ENCODE results near the gene CARMIL1. TPM values are rescaled to one million over a fixed set of nuclear protein-coding genes. Genes with fewer than 3 reads are reported as not detected.
"Not testable (repeated sequence)": the region's sequence is repeated elsewhere in the genome, so short reads cannot be mapped to it uniquely, and the experiment has no call there.

Gene CARMIL1
- total and polyA plus RNA-seq, 7 experiments from 2014 or later = 2.2 to 12.8 (median 9.3) TPM

- ChIA-PET POLR2A (no interaction called here), CTCF (no interaction called here)
- H3K4me3 Mint-ChIP-seq = no peak overlapping the region
- no peak overlapping the region for H3K27ac ChIP-seq (ENCODE audit: low read depth, low read length)
- H3K36me3 ChIP-seq (ENCODE audit: control insufficient read depth in 2 of 3, insufficient read depth in 3 of 3, low read length in 3 of 3) = peaks cover 0 to 6% (median 0%) of the 10 kb centered on the region in 3 experiments
- H3K4me3 ChIP-seq (ENCODE audit: low read length) = no peak overlapping the region
- H3K9me3 Mint-ChIP-seq = no peaks in the 10 kb centered on the region
- H3K27me3 ChIP-seq (ENCODE audit: control insufficient read depth in 2 of 2, insufficient read depth in 2 of 2, low read length in 2 of 2) = no peaks in the 10 kb centered on the region
- ATAC-seq (no peak), DNase-seq (no peak)
- peaks cover 0 to 8% of the 10 kb centered on the region in 2 donors for H3K4me1 ChIP-seq (ENCODE audit: control insufficient read depth in 2 of 2, insufficient read depth in 2 of 2, low read length in 2 of 2)
- intact Hi-C loops (cut with micrococcal nuclease) = no loop called here
- peaks cover 0 to 40% (median 29%) of the 10 kb centered on the region in 5 donors for H3K36me3 Mint-ChIP-seq
- no peaks in the 10 kb centered on the region for H3K27me3 Mint-ChIP-seq
- no peaks in the 10 kb centered on the region for H3K9me3 ChIP-seq (ENCODE audit: control insufficient read depth in 2 of 3, low read length in 3 of 3)
- peaks cover 0 to 29% (median 11%) of the 10 kb centered on the region in 7 donors for H3K4me1 Mint-ChIP-seq
- H3K27ac Mint-ChIP-seq = no peak overlapping the region
Measured at GRCh38 chr6:25583906-25584305, 304.7 kb downstream of the CARMIL1 start.

DNA sequence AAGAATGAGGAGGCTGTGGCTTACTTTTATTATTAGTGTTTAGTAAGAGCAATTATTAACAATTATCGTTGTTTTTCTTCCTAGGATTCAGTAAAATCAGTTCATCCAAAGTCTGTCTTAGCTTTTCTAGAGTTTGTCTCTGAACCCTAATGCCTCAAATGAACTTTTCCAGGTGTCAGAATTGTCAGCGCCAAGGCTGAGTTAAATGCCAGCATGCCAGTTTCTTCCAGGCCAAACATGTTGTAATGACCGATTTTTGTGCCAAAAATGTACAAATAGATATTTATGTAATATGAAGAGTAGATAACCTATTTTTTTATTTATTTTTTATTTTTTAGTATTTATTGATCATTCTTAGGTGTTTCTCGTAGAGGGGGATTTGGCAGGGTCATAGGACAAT, 306.1 kb downstream of the CARMIL1 start:
- ChIA-PET CTCF (no interaction called here), POLR2A (no interaction called here)
- Mint-ChIP-seq H3K9me3 (no peaks in the 10 kb centered on the region), H3K27ac (no peak overlapping the region), H3K4me1 (peaks cover 0 to 22% (median 2%) of the 10 kb centered on the region in 7 donors), H3K4me3 (no peak overlapping the region), H3K36me3 (peaks cover 0 to 48% (median 30%) of the 10 kb centered on the region in 5 donors), H3K27me3 (no peaks in the 10 kb centered on the region)
- Histone ChIP-seq H3K4me3 (ENCODE audit: low read length) (no peak overlapping the region), H3K9me3 (ENCODE audit: control insufficient read depth in 2 of 3, low read length in 3 of 3) (no peaks in the 10 kb centered on the region), H3K36me3 (ENCODE audit: control insufficient read depth in 2 of 3, insufficient read depth in 3 of 3, low read length in 3 of 3) (peaks cover 0 to 6% (median 0%) of the 10 kb centered on the region in 3 experiments), H3K4me1 (ENCODE audit: control insufficient read depth in 2 of 2, insufficient read depth in 2 of 2, low read length in 2 of 2) (no peaks in the 10 kb centered on the region), H3K27ac (ENCODE audit: low read depth, low read length) (no peak overlapping the region), H3K27me3 (ENCODE audit: control insufficient read depth in 2 of 2, insufficient read depth in 2 of 2, low read length in 2 of 2) (no peaks in the 10 kb centered on the region)
- no peak for DNase-seq
- ATAC-seq = no peak
- intact Hi-C loops (cut with micrococcal nuclease) = no loop called here

GRCh38 chr6:25586119-25586518, 306.9 kb downstream of the CARMIL1 start:
- H3K27ac ChIP-seq (ENCODE audit: low read depth, low read length); DNase-seq; ATAC-seq; H3K27ac Mint-ChIP-seq; H3K4me3 ChIP-seq (ENCODE audit: low read length); H3K9me3 ChIP-seq (ENCODE audit: control insufficient read depth in 2 of 3, low read length in 3 of 3); H3K27me3 ChIP-seq (ENCODE audit: control insufficient read depth in 2 of 2, insufficient read depth in 2 of 2, low read length in 2 of 2); H3K4me1 ChIP-seq (ENCODE audit: control insufficient read depth in 2 of 2, insufficient read depth in 2 of 2, low read length in 2 of 2); H3K27me3 Mint-ChIP-seq; CTCF ChIA-PET; intact Hi-C loops (cut with micrococcal nuclease); H3K9me3 Mint-ChIP-seq; POLR2A ChIA-PET; H3K36me3 ChIP-seq (ENCODE audit: control insufficient read depth in 2 of 3, insufficient read depth in 3 of 3, low read length in 3 of 3); H3K4me3 Mint-ChIP-seq: not testable (repeated sequence)
- Mint-ChIP-seq H3K36me3 (peaks cover 0 to 51% (median 27%) of the 10 kb centered on the region in 5 donors), H3K4me1 (peaks cover 0 to 17% (median 0%) of the 10 kb centered on the region in 7 donors)

GRCh38 chr6:25586927-25587326, 307.8 kb downstream of the CARMIL1 start:
- H3K4me1 ChIP-seq (ENCODE audit: control insufficient read depth in 2 of 2, insufficient read depth in 2 of 2, low read length in 2 of 2) = no peaks in the 10 kb centered on the region
- H3K36me3 ChIP-seq (ENCODE audit: control insufficient read depth in 2 of 3, insufficient read depth in 3 of 3, low read length in 3 of 3) = peaks cover 0 to 6% (median 0%) of the 10 kb centered on the region in 3 experiments
- DNase-seq = no peak
- intact Hi-C loops (cut with micrococcal nuclease) = no loop called here
- no peak for ATAC-seq
- Mint-ChIP-seq H3K36me3 (peaks cover 0 to 53% (median 25%) of the 10 kb centered on the region in 5 donors), H3K4me1 (peaks cover 0 to 15% (median 0%) of the 10 kb centered on the region in 7 donors), H3K27me3 (peaks cover 0 to 2% (median 0%) of the 10 kb centered on the region in 5 donors), H3K9me3 (no peaks in the 10 kb centered on the region), H3K4me3 (no peak overlapping the region), H3K27ac (no peak overlapping the region)
- no peaks in the 10 kb centered on the region for H3K27me3 ChIP-seq (ENCODE audit: control insufficient read depth in 2 of 2, insufficient read depth in 2 of 2, low read length in 2 of 2)
- ChIA-PET CTCF (interaction anchor here (0.5 to 0.7 kb wide), 2 partner anchors 309 to 363 kb away, joined by 4 to 6 read pairs; no protein-coding TSS in a partner anchor), POLR2A (no interaction called here)
- H3K9me3 ChIP-seq (ENCODE audit: control insufficient read depth in 2 of 3, low read length in 3 of 3) = no peaks in the 10 kb centered on the region
- no peak overlapping the region for H3K4me3 ChIP-seq (ENCODE audit: low read length)
- H3K27ac ChIP-seq (ENCODE audit: low read depth, low read length) = no peak overlapping the region

DNA sequence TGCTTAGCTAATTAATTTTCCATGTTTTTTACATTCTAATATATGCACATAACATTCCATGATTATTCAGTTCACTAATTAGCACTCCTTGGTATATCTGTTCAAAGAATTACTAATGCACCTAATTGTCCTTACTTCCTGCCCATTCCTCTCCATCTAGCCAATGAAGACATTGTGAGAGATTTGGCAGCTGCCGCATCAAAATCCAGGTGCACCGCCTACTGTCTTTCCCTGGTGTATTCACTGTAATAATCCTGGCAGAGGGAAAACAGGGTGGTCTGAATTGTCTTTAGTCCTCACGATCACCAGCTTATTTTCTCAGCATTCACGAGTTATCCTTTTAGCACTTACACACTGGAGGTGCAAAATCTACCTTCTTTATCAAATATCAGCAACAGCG, 311.8 kb downstream of the CARMIL1 start:
- no peaks in the 10 kb centered on the region for H3K4me1 Mint-ChIP-seq
- H3K27ac Mint-ChIP-seq = no peak overlapping the region
- DNase-seq (no peak), ATAC-seq (no peak)
- Histone ChIP-seq H3K9me3 (ENCODE audit: control insufficient read depth in 2 of 3, low read length in 3 of 3) (no peaks in the 10 kb centered on the region), H3K27ac (ENCODE audit: low read depth, low read length) (no peak overlapping the region), H3K27me3 (ENCODE audit: control insufficient read depth in 2 of 2, insufficient read depth in 2 of 2, low read length in 2 of 2) (no peaks in the 10 kb centered on the region), H3K4me3 (ENCODE audit: low read length) (no peak overlapping the region), H3K36me3 (ENCODE audit: control insufficient read depth in 2 of 3, insufficient read depth in 3 of 3, low read length in 3 of 3) (peaks cover 0 to 10% (median 0%) of the 10 kb centered on the region in 3 experiments), H3K4me1 (ENCODE audit: control insufficient read depth in 2 of 2, insufficient read depth in 2 of 2, low read length in 2 of 2) (no peaks in the 10 kb centered on the region)
- ChIA-PET POLR2A (no interaction called here), CTCF (interaction anchor here (0.6 kb wide), 1 partner anchor 758 kb away, joined by 3 read pairs; no protein-coding TSS in a partner anchor)
- H3K27me3 Mint-ChIP-seq = peaks cover 0 to 2% (median 0%) of the 10 kb centered on the region in 5 donors
- intact Hi-C loops (cut with micrococcal nuclease) = no loop called here
- peaks cover 0 to 54% (median 11%) of the 10 kb centered on the region in 5 donors for H3K36me3 Mint-ChIP-seq
- no peaks in the 10 kb centered on the region for H3K9me3 Mint-ChIP-seq
- H3K4me3 Mint-ChIP-seq = no peak overlapping the region

DNA sequence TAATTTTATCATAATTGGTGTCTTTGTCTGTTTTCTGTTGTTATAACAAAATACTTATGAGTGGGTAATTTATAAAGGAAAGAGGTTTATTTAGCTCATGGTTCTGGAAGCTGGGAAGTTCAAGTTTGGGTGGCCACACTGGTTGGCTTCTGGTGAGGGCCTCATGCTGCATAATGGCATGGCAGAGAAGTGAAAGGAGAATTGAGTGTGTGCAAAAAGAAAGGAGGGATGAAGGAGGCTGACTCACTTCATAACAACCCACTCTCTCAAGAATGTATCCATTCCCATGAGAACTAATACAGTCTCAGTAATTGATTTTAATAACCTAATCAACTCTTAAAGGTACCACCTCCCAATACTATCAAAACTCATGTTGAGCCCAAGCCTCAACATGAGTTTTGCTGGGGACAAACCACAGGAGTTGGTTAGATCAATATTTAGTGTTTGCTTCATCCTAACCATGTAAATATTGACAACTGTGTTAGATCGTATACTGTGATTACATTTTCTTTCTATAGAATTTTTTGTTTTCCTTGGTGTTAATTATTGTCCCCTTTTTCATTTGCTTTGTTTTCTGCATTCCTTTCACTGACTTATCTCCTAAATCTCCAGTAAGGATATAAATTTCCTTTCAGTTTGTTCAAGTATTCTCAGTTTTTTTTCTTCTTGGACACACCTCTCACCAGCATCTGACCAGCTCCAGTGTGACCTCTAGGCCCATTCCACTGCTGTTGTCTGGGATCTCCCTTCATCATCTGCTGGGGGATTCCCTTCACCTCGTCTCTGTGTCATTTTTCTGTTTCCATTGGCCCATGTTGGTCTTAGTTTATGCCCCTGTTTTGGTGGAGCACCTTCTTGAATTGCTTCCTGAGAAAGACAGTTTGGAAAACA, 318.0 kb downstream of the CARMIL1 start:
- DNase-seq = no peak
- H3K9me3 ChIP-seq (ENCODE audit: control insufficient read depth in 2 of 3, low read length in 3 of 3) = no peaks in the 10 kb centered on the region
- CTCF ChIA-PET = interaction anchor here (0.5 to 1.7 kb wide), 3 partner anchors 302 to 374 kb away, joined by 4 to 5 read pairs (median 4); no protein-coding TSS in a partner anchor
- no peaks in the 10 kb centered on the region for H3K9me3 Mint-ChIP-seq
- peaks cover 0 to 49% (median 9%) of the 10 kb centered on the region in 5 donors for H3K36me3 Mint-ChIP-seq
- no peaks in the 10 kb centered on the region for H3K27me3 ChIP-seq (ENCODE audit: control insufficient read depth in 2 of 2, insufficient read depth in 2 of 2, low read length in 2 of 2)
- no peak for ATAC-seq
- no peaks in the 10 kb centered on the region for H3K27me3 Mint-ChIP-seq
- no peak overlapping the region for H3K4me3 ChIP-seq (ENCODE audit: low read length)
- H3K27ac Mint-ChIP-seq = peak overlapping the region in 2 of 9 donors; percentile 8 to 16
- H3K36me3 ChIP-seq (ENCODE audit: control insufficient read depth in 2 of 3, insufficient read depth in 3 of 3, low read length in 3 of 3) = peaks cover 0 to 10% (median 0%) of the 10 kb centered on the region in 3 experiments
- POLR2A ChIA-PET = interaction anchor here (0.6 kb wide), 1 partner anchor 383 kb away, joined by 4 read pairs; no protein-coding TSS in a partner anchor
- peaks cover 0 to 17% (median 7%) of the 10 kb centered on the region in 7 donors for H3K4me1 Mint-ChIP-seq
- no peaks in the 10 kb centered on the region for H3K4me1 ChIP-seq (ENCODE audit: control insufficient read depth in 2 of 2, insufficient read depth in 2 of 2, low read length in 2 of 2)
- intact Hi-C loops (cut with micrococcal nuclease) = no loop called here
- no peak overlapping the region for H3K27ac ChIP-seq (ENCODE audit: low read depth, low read length)
- no peak overlapping the region for H3K4me3 Mint-ChIP-seq

Data from naive thymus-derived CD4-positive, alpha-beta T cell (primary cell).